T1000 (cell line): Measurements from ENCODE around the gene TBCD.
A peak's percentile ranks its signal among the peaks of the same experiment; 100 is the strongest.

Experiments used
- DNase-seq: peaks from one replicate; lab custom pipeline; 2025; ENCODE audit warnings: mixed read lengths; lab: John Stamatoyannopoulos, UW

TBCD gene

DNA sequence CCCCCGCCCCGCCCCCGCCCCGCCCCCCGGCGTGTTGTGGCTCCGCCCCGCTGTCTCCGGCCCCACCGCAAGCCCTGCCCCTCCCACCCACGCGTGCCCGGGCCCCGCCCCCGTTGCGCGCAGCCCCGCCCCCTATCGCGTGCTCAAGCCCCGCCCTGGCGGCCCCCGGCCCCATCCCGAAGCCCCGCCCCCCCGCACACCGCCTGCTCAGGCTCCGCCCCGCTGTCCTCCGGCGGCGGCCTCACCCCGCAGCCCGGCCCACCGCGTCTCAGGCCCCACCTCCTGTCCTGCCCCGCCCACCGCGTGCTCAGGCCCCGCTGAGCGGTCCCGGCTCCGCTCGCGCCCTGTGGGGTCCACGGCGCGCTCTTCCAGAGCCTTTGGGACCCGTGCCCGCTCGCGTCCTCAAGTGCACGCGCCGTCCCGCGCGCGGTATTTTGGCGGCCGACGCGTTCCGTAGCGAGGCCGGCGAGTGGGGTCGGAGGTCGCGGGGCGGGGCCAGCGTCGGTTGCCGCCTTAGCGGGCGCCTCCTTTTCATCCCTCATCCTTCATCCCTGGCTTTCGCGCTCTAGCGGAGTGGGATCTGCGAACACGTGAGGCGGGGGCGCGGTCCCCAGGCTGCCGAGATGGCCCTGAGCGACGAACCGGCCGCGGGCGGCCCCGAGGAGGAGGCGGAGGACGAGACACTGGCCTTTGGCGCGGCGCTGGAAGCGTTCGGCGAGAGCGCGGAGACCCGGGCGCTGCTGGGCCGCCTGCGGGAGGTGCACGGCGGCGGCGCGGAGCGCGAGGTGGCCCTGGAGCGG is at the start of gene TBCD:
Gene TBCD (plus strand): TSS at position 495 of the 800 bp plus-strand sequence. CDS start 129 bp downstream, at position 624.
- DNase-seq: peak; percentile 98

DNA sequence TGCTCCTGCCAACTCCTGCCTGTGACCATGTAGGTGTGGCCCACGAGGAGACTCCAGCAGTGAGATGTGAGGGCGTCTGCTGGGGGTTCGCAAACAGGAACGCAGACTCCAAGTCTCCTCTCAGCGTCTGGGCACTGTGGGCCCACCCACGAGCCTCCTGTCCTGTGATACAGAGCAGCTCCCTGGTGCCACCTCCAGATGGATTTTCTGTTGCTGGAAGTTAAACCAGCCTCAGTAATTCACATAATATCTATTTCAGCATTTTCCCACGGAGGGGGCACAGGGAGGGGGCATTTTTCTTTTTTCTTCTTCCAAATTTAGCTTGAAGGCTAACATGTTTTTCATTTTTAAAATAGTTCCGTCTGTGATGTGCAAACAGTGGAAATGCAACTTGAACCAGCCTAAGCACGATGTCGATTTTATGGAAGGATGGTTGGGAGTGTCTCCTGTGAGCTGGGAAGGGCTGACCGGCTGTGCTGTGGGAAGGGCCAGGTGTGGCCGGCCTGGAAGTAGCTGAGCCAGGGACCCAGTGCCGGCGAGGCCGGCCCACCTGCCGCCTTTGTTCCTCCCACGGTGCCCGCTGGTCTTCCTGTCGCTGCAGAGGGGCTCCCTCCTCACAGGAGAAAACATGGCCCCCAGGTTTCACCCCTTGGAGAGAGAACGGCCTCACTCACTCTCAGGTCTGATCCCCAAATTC is 49.5 kb upstream of the TBCD start:
- no peak for DNase-seq

- no peak for DNase-seq
These were observed 48.7 kb upstream of the TBCD start for GRCh38 chr17:82703036-82703745.

DNA sequence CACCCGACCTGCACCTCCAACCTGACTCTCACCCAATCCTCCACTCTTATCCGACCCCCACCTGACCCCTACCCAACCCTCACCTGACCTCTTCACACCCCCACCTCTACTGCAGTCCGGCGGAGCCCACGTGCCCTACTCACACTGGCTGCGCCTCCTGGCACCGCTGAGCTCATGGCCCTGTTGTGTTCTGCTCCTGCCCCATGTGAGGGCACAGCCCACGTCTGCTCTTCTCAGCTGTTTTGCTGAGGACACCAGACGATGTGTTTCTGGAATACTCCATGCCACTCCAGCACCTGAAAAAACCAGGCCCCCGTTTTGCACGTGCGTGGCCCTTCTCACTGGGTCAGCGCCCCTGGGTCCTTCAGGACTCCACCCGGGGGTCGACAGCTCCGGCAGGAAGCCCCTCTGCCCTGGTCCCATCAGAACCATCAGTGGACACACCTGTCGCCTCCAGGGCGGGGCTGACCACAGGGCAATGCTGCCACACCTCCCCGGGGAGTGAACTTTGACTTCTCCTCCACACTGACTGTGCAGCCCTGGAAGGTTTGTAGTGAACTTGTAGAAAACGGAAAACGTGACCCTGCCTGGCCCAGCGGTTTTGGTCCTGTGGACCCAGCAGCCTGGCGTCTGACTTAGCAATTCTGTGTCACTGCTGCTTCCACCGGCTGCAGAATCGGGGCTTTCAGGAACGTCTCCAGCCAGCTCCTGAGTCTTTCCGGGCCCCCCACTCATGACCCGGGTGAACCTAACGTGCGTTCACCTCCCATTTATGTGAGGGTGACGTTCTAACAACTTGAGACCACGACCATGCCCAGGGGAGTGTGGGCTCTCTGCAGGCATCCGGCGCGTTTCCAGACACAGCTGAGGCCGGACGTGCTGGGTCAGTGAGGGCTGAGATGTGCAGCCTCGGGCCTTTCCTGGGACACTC is 47.7 kb upstream of the TBCD start:
- no peak for DNase-seq

GRCh38 chr17:82704886-82705285 is 47.0 kb upstream of the TBCD start:
- no peak for DNase-seq

- DNase-seq: no peak
These were observed 46.1 kb upstream of the TBCD start for GRCh38 chr17:82705756-82706155.

DNA sequence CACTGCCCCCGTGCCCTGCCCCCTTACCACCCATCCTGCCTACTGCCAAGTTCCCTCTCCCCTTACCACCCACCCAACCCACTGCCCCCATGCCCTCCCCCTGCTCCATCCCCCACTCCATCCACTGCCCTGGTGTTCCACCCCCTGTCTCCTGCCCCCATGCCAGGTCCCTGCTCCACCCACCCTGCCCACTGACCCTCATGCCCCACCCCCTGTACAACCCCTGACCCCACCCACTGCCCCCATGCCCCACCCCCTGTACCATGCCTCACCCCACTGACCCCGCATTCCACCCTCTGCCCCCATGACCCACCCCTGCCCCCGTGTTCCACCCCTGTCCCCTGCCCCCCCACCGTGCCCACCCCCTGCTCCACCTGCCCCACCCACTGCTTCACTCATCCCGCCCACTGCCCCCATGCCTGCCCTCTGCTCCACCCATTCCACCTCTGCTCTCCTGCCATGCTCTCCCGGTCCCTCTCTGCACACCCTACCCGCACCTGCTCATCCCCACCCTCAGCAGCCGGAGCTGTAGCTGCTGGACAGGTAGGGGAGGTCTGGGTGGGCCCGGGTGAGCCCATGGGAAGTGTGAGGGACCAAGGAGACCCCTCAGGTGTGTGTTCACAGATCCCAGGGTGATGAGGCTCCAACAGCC is 42.7 kb upstream of the TBCD start:
- no peak for DNase-seq

DNA sequence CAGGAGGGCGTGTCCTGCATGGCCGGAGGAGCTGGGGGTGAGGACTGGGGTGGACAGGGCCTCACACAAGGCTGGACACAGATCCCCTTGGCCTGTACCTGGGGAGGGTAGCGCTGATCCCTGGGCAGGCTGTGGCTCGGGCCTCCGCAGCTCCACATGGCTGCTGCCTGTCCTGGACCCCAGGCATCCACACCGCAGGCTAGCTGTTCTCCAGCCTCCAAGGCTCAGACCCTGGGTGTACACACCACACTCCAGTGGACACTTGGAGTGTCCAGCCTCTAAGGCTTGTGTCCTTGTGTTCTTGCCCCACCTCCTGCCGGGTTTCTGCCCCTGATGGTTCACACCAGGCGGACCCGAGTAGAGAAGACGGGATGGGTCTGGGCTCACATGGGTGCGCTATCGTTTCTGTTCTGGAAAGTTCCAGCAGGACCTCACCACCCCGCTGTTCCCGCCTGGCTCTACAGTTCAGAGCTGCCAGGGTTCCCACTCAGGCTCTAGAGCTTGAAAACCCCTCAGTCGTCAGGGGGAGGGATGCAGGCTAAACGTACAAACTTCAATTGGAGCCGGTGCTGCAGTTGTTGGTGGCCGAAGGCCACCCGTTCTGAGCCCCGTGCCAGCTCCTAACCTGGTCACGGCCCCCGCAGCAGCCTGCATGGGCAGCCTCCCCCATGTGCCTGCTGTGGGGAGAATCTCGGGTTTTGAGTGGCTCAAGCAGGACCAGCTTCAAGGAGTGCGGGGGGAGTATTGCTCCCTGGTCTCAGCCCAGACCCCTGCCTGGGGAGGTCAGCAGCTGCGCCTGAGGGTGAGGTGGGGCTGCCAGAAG is 42.0 kb upstream of the TBCD start:
- no peak for DNase-seq

DNA sequence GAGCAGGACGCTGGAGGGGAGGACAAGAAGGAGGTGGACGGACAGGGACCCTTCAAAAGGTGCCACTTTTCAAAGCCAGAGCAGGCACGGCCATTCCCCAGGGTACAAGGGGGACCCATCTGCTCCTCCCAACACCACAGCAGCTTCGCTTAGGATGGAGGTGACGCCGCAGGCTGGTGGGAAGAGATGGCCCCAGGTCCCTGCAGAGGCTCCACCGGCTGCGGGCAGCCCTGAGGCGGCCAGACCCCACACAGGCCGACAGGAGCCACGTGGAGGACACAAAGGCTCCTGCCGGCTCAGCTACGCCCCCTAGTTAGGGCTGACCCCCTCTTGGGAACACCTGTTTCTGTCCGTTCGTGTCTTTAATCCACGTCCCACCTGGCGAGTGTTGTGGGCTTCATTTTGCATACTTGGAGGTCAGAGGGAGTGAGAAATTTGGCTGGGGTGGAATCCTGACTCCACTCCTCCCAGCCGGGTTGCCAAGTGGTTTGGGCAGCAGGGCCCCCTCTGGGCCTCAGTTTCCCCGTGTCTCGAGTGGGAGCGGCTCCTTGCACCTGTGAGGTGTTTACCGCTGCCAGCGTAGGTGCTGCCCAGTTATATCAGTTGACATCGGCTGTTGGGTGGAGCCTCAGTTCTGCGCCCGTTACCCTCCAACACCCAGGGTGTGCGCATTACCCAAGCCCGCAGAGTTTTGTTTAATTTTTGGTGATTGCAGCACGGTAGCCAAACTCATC is 41.2 kb upstream of the TBCD start:
- DNase-seq: no peak

DNA sequence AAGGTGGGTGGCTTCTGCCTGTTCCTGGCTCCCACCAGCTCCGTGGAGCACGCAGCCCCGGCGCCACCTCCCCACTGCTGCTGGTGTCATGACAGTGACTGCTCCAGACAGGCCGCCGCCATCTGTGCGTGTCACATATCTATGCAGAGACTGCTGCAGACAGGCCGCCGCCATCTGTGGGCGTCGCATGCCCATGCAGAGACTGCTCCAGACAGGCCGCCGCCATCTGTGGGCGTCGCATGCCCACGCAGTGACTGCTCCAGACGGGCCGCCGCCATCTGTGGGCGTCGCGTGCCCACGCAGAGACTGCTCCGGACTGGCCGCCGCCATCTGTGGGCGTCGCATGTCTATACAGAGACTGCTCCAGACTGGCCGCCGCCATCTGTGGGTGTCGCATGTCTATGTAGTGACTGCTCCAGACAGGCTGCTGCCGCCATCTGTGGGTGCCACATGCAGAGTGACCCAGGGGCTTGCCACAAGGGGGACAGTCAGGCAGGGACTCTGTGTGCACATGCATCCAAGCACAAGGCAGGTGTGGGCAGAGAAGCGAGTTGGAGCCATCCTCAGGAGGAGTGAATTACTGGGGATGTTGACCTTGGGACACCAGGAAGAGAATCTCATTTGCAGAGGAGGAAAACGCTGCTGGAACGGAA is 38.7 kb upstream of the TBCD start:
- DNase-seq: no peak

- peak; percentile 90 for DNase-seq
These were observed 35.5 kb upstream of the TBCD start, which contains the start of gene FN3KRP for GRCh38 chr17:82716203-82717010. Gene FN3KRP, plus strand, starts transcription at chr17:82716706. Its CDS starts 50 bp downstream, at chr17:82716756.

- no peak for DNase-seq
These were observed 32.7 kb upstream of the TBCD start for GRCh38 chr17:82718986-82719685.

DNA sequence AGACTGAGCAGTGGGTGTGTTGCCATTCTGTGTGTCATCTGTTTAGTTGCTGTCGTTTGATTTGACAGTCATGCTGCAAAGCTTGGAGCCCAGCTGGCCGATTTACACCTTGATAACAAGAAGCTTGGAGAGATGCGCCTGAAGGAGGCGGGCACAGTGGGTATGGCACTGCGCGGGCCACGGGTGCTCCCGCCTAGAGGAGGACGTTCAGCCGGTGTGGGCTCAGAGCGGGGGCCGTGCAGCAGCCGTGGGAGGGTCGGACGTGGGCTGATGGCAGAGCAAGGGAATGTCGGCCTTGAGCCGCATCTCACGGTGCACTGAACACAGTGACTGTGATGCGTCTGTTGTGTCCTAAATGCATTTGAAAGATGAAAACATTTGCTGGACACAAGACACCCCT is 31.7 kb upstream of the TBCD start:
- no peak for DNase-seq

DNA sequence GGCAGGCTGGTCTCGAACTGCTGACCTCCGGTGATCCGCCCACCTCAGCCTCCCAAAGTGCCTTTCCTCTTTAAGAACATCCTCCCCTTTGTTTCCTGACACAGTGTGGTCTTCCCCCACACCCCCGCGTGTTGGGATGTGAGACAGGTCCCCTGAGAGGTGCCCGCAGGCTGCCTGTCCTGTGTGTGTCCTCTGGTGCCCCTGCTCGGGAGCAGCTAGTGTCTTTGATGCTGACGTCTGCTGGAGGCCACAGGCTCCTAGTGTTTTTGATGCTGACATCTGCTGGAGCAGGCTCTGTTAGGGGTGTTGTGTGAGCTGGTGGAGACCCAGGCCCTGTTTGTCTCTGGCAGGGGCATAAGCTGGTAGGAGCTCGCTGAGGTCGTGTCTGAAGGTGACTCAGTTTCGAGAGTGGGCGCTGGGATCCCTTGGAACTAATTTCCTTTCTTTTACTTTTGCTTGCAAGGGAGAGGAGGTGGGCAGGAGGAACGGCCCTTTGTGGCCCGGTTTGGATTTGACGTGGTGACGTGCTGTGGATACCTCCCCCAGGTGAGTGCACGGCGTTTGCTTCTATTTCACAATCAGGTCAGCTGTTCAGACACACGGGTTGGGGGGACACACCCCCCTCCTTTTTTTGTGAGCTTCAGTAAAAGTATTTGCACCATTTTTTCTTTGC is 29.4 kb upstream of the TBCD start:
- no peak for DNase-seq

GRCh38 chr17:82723169-82723807 is 28.6 kb upstream of the TBCD start:
- no peak for DNase-seq

GRCh38 chr17:82726427-82726826 is 25.4 kb upstream of the TBCD start:
- no peak for DNase-seq
